GM20000 (cell line): ENCODE results near the gene GOLPH3.
"Not testable (repeated sequence)": the region's sequence is repeated elsewhere in the genome, so short reads cannot be mapped to it uniquely, and the experiment has no call there.

Experiments used
- DNase-seq: peaks from one replicate; pipeline ENCODE4 v3.0.0; 2012; ENCODE audit warnings: low spot score
- TF ChIP-seq, protein P1 (sequence below): IDR thresholded peaks from 2 replicates; pipeline ENCODE4 v1.5.1; 2012; ENCODE audit warnings: mild to moderate bottlenecking, control low read depth; ENCODE audit errors: extremely low read depth, missing control alignments

Gene GOLPH3

DNA sequence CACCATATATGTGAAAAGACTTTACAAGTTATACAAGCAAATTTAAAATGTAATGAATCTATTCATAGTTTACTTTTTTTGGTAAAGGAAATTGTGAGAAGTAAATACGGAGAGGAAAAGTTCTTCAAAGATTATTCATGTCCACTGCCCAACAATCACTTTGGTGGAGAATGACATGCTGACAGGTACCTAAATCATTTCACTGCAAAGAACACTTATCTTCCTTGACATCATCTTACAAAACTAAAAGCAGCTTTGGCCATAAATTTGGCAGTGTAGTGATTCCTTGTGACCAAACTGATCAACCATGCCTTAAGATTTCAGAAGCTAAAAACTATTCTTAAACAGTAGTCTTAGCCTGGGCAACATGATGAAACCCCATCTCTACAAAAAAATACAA, 42.5 kb downstream of the GOLPH3 start:
- TF ChIP-seq, protein P1, sequence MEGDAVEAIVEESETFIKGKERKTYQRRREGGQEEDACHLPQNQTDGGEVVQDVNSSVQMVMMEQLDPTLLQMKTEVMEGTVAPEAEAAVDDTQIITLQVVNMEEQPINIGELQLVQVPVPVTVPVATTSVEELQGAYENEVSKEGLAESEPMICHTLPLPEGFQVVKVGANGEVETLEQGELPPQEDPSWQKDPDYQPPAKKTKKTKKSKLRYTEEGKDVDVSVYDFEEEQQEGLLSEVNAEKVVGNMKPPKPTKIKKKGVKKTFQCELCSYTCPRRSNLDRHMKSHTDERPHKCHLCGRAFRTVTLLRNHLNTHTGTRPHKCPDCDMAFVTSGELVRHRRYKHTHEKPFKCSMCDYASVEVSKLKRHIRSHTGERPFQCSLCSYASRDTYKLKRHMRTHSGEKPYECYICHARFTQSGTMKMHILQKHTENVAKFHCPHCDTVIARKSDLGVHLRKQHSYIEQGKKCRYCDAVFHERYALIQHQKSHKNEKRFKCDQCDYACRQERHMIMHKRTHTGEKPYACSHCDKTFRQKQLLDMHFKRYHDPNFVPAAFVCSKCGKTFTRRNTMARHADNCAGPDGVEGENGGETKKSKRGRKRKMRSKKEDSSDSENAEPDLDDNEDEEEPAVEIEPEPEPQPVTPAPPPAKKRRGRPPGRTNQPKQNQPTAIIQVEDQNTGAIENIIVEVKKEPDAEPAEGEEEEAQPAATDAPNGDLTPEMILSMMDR = no peak
- no peak for DNase-seq

DNA sequence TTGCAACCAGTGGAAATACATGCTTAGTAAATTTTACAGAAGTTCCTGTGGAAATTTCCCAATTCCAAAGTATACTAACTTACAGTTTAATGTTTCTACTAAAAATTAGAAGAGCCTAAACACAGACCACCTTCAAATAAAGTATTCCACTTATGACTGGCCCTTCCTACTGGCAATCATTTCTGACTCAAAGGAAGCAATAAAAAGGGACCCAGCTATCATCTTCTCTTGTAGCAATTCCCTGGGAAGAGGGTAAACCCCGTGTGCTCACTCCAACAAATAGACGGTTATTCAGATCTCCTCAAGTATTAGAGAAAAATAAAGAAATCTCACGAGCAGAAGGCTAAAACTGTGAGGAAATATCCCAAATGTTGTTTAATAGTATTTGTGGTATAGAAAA, 43.3 kb downstream of the GOLPH3 start:
- no peak for DNase-seq
- TF ChIP-seq, protein P1 = no peak

GRCh38 chr5:32129074-32129598, 45.0 kb downstream of the GOLPH3 start:
- no peak for DNase-seq
- TF ChIP-seq, protein P1 = no peak

DNA sequence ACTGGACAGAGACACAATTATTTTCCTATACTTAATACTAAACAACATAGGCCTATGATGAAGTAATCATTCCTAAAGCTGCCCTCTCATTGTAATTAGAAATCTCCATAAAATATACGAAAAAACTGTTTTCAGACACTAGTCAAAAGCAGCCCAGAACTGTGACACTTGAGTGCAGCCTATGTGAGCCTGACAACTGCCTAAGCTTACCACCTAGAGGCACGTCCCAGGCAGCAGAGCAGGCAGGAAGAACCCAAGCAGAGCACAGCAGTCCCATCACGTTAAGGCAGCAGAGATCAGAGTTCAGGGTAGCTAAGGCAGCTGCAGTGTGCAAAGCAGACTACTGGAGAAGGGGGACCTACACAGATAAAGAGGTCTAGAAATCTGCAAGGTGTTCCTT, 46.4 kb downstream of the GOLPH3 start:
- no peak for DNase-seq
- TF ChIP-seq, protein P1 = no peak

DNA sequence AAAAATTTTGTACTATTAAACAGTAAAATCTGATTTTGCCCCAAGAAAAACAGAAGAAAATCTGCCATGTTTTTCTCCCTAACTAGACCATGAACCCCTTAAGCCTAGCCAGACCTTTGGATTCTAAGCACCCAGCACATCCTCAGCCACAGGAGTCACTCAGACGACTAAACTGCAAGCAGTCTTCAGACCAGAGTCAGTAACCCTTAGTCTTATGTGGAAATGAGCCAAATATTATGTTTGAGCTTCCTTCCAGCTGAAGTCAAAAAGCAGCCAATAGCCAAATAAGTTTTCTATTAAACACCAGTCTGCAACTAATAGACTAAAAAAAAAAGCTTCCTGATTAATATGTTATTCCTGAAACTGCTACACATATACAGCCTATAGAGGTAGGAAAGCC, 47.4 kb downstream of the GOLPH3 start:
- DNase-seq = no peak
- TF ChIP-seq, protein P1 = no peak

DNA sequence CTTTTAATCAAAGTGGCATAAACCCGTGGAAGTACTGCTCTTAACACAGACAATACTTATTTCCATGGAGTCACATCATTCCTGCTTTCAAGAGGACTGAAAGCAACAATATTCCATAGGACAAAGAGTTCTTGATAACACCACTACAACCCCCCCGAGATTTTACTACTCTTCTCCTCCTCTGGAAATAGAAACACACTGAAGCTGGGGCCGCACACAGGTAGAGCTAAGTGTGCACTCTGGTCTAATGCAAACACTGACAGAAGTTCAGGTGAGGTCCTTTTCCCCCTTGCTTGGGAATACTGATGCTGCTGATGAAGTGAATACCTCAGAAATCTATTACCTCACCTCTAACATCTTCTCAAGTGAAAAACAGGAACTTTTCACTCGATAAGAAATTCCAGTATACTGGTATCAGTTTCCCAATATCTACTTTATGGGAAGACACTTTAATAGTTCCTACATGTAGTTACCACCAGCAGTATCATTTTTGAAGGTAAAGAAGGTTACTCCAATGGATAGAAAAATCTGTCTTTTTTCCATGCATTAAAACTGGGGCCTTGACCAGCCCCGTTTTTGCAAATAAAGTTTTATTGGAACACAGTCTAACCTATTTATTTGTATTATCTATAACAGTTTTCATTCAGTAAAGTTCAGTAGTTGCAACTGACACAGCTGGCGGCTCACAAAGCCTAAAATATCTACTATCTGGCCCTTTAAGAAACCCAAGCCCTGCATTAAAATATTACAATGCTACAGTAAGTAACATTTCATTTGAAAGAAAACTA, 50.0 kb downstream of the GOLPH3 start:
- TF ChIP-seq, protein P1 = no peak
- no peak for DNase-seq

DNA sequence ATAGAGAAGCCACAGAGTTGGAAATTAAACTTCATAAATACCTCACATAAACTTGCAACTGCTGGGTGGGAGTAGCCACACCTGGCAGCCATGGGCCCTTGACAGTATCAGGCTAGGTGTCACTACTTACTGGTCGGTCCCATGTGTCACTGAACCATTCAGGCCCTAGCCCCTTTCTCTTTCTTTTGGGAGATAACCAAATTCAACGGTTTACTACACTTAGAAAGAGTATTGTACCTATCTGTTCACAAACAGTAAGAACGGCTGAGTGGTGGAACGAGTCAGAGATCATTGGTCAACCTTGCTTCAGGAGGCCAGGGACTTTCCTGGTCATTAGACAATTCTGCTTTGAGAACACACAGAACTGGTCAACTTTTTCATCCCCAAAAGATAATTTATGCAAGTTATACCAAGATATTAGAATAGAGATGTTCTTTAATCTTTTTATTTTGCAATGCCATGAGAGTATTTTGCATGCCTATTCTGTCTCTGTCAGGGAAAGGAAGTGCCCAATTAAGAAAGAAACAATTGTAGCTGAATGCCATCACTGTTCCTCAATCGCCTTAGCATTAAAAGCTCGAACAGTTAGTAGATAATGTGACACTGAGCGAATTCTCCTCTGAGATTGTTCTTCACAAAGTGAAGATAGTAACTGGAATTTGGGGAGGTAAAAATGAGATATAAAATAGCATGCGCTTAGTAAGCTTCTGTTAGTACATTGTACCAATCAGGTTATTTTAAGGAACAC, 50.9 kb downstream of the GOLPH3 start:
- no peak for DNase-seq
- TF ChIP-seq, protein P1 = no peak

DNA sequence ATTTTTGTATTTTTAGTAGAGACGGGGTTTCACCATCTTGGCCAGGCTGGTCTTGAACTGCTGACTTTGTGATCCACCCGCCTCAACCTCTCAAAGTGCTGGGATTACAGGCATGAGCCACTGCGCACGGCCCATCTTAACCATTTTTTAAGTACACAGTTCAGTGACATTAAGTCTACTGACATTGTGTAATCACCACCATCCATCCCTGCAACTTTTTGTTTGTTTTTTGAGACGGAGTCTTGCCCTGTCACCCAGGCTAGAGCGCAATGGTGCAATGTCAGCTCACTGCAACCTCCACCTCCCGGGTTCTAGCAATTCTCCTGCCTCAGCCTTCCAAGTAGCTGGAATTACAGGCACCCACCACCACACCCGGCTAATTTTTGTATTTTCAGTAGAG, 55.2 kb downstream of the GOLPH3 start:
- DNase-seq = not testable (repeated sequence)
